MCF 10A (cell line): ENCODE results near the gene SLC9C1. TPM values are rescaled to one million over a fixed set of nuclear protein-coding genes. Genes with fewer than 3 reads are reported as not detected.

Experiments
- BruUV-seq: library from RNA; stranded (reverse); fragments of 400-500 nt; replicated peaks from 2 replicates; lab custom pipeline; 2021; lab: Mats Ljungman, UMichigan
- CTCF ChIA-PET: fragments of 300-600 bp; sonication (Branson Sonifier 250); formaldehyde crosslinking; extraction: SDS; loops from one replicate; lab custom pipeline; 2021; ENCODE audit warnings: antibody characterized with exemption, inconsistent platforms; lab: Yijun Ruan, JAX
- POLR2A ChIA-PET: fragments of 300-600, 350-650 bp; sonication (Branson Sonifier 250); formaldehyde crosslinking; extraction: SDS; loops from one replicate; lab custom pipeline; 2020; ENCODE audit warnings: antibody characterized with exemption, inconsistent platforms; lab: Yijun Ruan, JAX
- DNase-seq: peaks from one replicate; pipeline ENCODE4 v3.0.0-alpha.2; 2018; ENCODE audit not compliant: unreplicated experiment
- H3K27ac Mint-ChIP-seq: one replicate; pipeline ENCODE4 v1.8.0; 2022; ENCODE audit warnings: mild to moderate bottlenecking, low read depth, mixed read lengths; ENCODE audit not compliant: unreplicated experiment
- H3K27me3 Mint-ChIP-seq: one replicate; pipeline ENCODE4 v1.8.0; 2022; ENCODE audit warnings: mixed read lengths; ENCODE audit not compliant: insufficient read depth, unreplicated experiment
- H3K36me3 Mint-ChIP-seq: one replicate; pipeline ENCODE4 v1.8.0; 2022; ENCODE audit warnings: mild to moderate bottlenecking, moderate library complexity, mixed read lengths; ENCODE audit not compliant: insufficient read depth, unreplicated experiment
- H3K4me1 Mint-ChIP-seq: one replicate; pipeline ENCODE4 v1.8.0; 2022; ENCODE audit warnings: mixed read lengths; ENCODE audit not compliant: insufficient read depth, unreplicated experiment
- H3K4me3 Mint-ChIP-seq: one replicate; pipeline ENCODE4 v1.8.0; 2022; ENCODE audit warnings: mild to moderate bottlenecking, moderate library complexity, mixed read lengths; ENCODE audit not compliant: unreplicated experiment
- H3K9me3 Mint-ChIP-seq: one replicate; pipeline ENCODE4 v1.8.0; 2022; ENCODE audit warnings: mixed read lengths; ENCODE audit not compliant: unreplicated experiment
- CTCF ChIP-seq: fragments of 200-600 bp; IDR thresholded peaks from one replicate; pipeline ENCODE4 v1.8.0; 2022; ENCODE audit warnings: antibody characterized with exemption, mild to moderate bottlenecking; ENCODE audit not compliant: unreplicated experiment
- intact Hi-C: fragments of 100-400 bp; cut with micrococcal nuclease; formaldehyde crosslinking; loops from 2 replicates; pipeline ENCODE4 v1.14.1; 2022
- total RNA-seq: library from RNA; stranded (reverse); gene quantifications from 2 replicates; pipeline ENCODE4 v1.2.3, GENCODE V29; 2022

SLC9C1 gene
- total RNA-seq, 1 experiment from 2014 or later: not detected

- Mint-ChIP-seq H3K9me3 (peaks cover 5% of the 10 kb centered on the region), H3K27ac (no peak overlapping the region), H3K36me3 (no peaks in the 10 kb centered on the region), H3K4me3 (no peak overlapping the region), H3K4me1 (peaks cover 12% of the 10 kb centered on the region), H3K27me3 (no peaks in the 10 kb centered on the region)
- intact Hi-C loops: no loop called here
- BruUV-seq: no TSS peak
- POLR2A ChIA-PET: interaction anchor here (0.9 to 1.6 kb wide), 2 partner anchors 11 to 153 kb away, joined by 3 to 4 read pairs; partner anchors contain the start of gene SLC9C1
- DNase-seq: no peak
- TF ChIP-seq CTCF: no peak
- CTCF ChIA-PET: interaction anchor here (1.1 to 6.5 kb wide), 3 partner anchors 30 to 378 kb away, joined by 3 to 89 read pairs (median 43); partner anchors contain the start of gene SLC9C1
Observed at GRCh38 chr3:112140584-112140983, 153.4 kb downstream of the SLC9C1 start.

GRCh38 chr3:112138219-112138969 lies 155.6 kb downstream of the SLC9C1 start:
- intact Hi-C loops: no loop called here
- ChIA-PET POLR2A (interaction anchor here (0.6 to 2.1 kb wide), 5 partner anchors 10 to 423 kb away, joined by 3 to 10 read pairs (median 4); partner anchors contain the start of genes ATG3, SLC35A5 and SLC9C1), CTCF (interaction anchor here (0.6 to 6.5 kb wide), 31 partner anchors 9 to 1555 kb away, joined by 3 to 89 read pairs (median 5); partner anchors contain the start of genes ATG3, SLC35A5 and SLC9C1)
- Mint-ChIP-seq H3K4me1 (peaks cover 20% of the 10 kb centered on the region), H3K9me3 (no peaks in the 10 kb centered on the region), H3K27ac (no peak overlapping the region), H3K27me3 (no peaks in the 10 kb centered on the region), H3K36me3 (no peaks in the 10 kb centered on the region), H3K4me3 (no peak overlapping the region)
- no peak for DNase-seq
- BruUV-seq: no TSS peak
- TF ChIP-seq CTCF: no peak

- H3K36me3 Mint-ChIP-seq: no peaks in the 10 kb centered on the region
- peaks cover 24% of the 10 kb centered on the region for H3K4me1 Mint-ChIP-seq
- no peaks in the 10 kb centered on the region for H3K9me3 Mint-ChIP-seq
- BruUV-seq: no TSS peak
- H3K4me3 Mint-ChIP-seq: no peak overlapping the region
- POLR2A ChIA-PET: interaction anchor here (0.6 to 2.1 kb wide), 5 partner anchors 26 to 424 kb away, joined by 3 to 10 read pairs (median 4); partner anchors contain the start of genes ATG3, SLC35A5 and SLC9C1
- intact Hi-C loops: loop anchor here (1.0 to 2.0 kb wide), 5 partner anchors 156 to 394 kb away; no protein-coding TSS in a partner anchor
- no peak for TF ChIP-seq CTCF
- H3K27ac Mint-ChIP-seq: no peak overlapping the region
- CTCF ChIA-PET: interaction anchor here (0.6 to 6.5 kb wide), 28 partner anchors 9 to 444 kb away, joined by 3 to 89 read pairs (median 4); partner anchors contain the start of genes ATG3, SLC35A5 and SLC9C1
- H3K27me3 Mint-ChIP-seq: no peaks in the 10 kb centered on the region
- no peak for DNase-seq
Observed at GRCh38 chr3:112137781-112138180, 156.2 kb downstream of the SLC9C1 start.
